HG03520 (cell line): Measurements from ENCODE around the gene RAET1G.
"Not testable (repeated sequence)": the region's sequence is repeated elsewhere in the genome, so short reads cannot be mapped to it uniquely, and the experiment has no call there.

Experiments used
- ATAC-seq: cut with Tn5 transposase; IDR thresholded peaks from one replicate; pipeline ENCODE4 v1.9.1; 2021; ENCODE audit warnings: mild to moderate bottlenecking, moderate library complexity; ENCODE audit not compliant: unreplicated experiment

RAET1G gene

DNA sequence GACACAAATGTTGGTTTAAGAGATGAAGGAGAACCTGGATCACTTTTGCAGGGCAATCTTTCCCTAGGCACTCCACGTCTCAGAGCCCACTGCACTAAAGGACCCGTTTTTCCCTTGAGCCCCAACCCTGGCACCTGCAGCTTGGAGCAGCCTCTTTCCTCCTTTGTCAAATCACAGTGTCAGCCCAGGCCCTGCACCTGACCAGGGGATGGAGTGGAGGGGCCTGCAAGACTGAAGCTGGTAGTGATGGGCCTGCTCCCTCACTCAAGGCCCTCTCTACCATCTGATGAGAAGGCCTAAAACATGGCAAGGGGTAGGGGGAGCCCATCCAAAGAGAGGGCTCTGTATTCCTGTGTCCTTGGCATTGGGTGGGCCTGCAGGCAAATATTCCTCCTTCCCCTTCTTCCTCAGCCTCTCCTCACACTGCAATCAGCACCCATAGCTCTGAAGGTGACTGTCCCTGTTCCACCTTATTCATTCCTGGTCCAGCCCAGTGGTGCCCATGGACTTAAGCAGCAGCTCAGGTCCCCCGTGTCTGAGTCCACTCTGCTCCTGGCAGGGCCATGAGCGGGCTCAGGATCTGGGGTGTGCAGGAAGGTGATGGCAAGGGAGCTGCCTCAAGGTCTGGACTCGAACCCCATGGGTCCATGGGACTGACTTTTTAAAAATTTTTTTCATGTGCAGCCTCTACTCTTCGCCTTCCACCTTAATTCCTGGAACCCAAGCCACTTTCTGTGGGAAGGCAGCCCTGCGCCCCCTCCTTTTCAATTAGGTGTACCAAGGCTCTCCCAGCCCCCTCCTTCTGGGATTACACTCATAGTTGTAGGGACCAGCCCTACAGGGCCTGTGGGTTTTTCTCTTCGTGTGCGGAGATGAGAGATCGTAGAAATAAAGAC, 6.7 kb downstream of the RAET1G start:
- ATAC-seq = no peak

GRCh38 chr6:149913540-149914240, 9.2 kb downstream of the RAET1G start:
- no peak for ATAC-seq

- ATAC-seq = no peak
These were observed 9.8 kb downstream of the RAET1G start for GRCh38 chr6:149913085-149913484.

DNA sequence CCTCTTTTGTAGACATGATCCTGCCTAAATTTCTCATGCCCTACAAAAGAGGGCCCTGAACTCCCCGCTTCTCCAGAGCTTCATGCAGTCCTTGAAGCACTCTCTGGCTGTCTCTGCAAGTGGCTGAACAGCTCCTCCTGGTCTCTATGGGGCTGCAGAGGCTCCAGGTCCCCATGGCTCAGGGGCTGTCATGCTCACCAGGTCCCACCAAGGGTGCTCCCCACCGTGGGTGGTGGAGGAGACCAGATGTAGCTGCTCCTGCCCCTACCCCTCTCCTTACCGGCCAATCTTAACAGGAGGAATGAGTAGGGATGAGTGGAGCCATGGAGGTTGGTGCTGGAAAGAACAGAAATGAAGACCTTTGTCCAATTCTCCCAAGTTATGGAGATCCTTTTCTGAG, 10.2 kb downstream of the RAET1G start:
- not testable (repeated sequence) for ATAC-seq

- ATAC-seq = no peak
These were observed 12.2 kb downstream of the RAET1G start for GRCh38 chr6:149910721-149911151.

- ATAC-seq = no peak
These were observed 13.0 kb downstream of the RAET1G start for GRCh38 chr6:149909701-149910470.

DNA sequence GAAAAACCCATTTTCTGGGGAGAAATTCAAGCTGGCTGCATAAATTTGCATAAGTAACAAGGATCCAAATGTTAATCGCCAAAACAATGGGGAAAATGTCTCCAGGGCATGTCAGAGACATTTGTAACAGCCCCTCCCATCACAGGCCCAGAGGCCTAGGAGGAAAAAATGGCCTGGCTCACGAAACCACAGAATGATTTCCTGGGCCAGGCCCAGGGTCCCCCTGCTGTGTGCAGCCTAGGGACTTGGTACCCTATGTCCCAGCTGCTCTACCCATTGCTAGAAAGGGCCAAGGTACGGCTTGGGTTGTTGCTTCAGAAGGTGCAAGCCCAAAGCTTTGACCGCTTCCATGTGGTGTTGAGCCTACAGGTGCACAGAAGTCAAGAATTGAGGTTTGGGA, 14.4 kb downstream of the RAET1G start:
- ATAC-seq = not testable (repeated sequence)

GRCh38 chr6:149907317-149907716, 15.6 kb downstream of the RAET1G start:
- ATAC-seq = no peak

DNA sequence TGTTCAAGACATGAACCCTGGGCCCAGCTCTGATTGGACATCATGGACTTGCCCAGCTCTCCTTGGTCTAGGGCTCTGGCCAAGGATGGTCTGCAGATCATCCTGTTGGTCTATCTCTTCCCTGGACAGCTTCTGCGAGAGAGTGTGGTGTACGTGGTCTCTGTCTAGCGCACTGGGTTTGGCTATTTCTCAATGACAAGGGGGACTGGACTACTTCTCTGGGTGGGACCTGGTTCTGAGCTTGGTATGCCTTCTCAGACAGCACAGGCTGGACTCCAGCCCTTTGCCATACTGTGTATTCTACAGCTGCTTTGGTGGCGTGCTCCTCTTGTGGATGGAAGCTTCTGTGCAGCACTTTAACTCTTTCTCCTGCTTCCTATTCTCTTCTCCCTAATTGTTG, 16.5 kb downstream of the RAET1G start:
- ATAC-seq = no peak

GRCh38 chr6:149905911-149906371, 17.0 kb downstream of the RAET1G start:
- ATAC-seq = no peak

GRCh38 chr6:149905371-149905910, 17.5 kb downstream of the RAET1G start:
- no peak for ATAC-seq

DNA sequence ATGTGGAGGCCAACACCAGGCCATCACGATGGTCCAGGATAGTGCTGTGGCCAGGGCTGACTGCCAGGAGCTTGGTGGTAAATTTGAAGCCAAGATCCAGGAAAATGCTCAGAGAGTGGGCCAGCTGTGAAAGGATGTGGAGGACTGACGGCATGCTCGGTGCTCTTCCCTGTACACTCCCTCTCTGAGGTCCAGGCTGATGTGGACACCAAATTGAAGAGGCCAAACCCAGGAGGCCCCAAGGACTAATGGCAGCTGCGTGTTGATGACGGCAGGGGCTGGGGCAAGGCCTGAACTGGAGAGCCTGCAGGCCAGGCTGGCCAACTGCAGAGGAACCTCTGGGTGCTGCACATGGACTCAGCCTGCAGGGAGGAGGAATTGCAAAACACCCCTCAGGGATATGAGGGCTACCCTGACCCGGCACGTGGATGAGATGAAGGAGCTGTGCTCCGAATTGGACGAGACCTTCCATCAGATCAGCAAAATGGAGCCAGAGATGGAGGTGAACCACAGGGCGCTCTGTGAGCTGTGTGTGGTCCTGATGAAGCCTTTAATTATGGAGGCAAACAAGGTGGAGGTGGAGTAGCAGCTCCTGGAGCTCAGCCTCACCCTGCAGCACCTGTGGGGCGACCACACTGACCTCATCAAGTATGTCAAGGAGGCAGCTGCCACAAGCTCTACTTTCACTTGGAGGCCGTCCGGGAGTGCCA, 18.1 kb downstream of the RAET1G start:
- ATAC-seq = no peak

GRCh38 chr6:149903938-149904611, 18.8 kb downstream of the RAET1G start:
- ATAC-seq = no peak

GRCh38 chr6:149901444-149902140, 21.3 kb downstream of the RAET1G start:
- no peak for ATAC-seq

GRCh38 chr6:149900620-149901443, 22.1 kb downstream of the RAET1G start:
- no peak for ATAC-seq

- no peak for ATAC-seq
These were observed 22.8 kb downstream of the RAET1G start for GRCh38 chr6:149899926-149900619.

- ATAC-seq = no peak
These were observed 23.4 kb downstream of the RAET1G start for GRCh38 chr6:149899486-149899885.

DNA sequence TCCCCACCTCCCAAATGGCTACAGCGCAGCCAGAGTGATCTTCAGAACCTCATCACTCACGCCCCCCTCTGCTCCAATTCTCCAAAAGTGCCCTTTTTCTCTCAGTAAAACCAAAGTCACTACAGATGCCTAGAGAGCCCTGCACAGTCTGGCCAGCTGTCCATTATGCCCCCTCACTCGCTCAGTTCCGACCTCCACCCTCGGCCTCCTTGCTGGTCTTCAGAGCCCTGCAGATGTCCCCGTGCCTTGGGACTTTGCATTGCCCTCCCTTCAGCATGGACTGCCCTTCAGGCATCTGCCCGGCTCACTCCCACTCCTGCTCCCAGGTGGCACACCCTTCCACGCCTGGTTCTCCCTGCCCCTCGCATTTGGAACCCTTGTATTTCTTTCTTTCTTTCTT, 24.0 kb downstream of the RAET1G start:
- no peak for ATAC-seq
